ENCODE measurements around the gene FAM221B.

Gene FAM221B

GRCh38 chr9:35783418-35783817 is 45.1 kb downstream of the FAM221B start:
- DNase-seq (ENCODE audit: extremely low read depth, insufficient read length), result no peak
- no peak overlapping the region for H3K4me3 ChIP-seq (replicated peaks; ENCODE audit: low read depth, low read length)
- no peaks in the 10 kb centered on the region for H3K27me3 ChIP-seq (replicated peaks; ENCODE audit: control insufficient read depth, insufficient read depth, low read length)
- H3K36me3 ChIP-seq (ENCODE audit: control insufficient read depth, insufficient read depth, low read length), result peaks cover 3% of the 10 kb centered on the region; the same call in 1 of the 2 replicates
- no peak for TF ChIP-seq CTCF (IDR thresholded peaks at IDR 0.05; ENCODE audit: insufficient read depth, low read length, poor library complexity, severe bottlenecking)

GRCh38 chr9:35781066-35781465 is 47.5 kb downstream of the FAM221B start:
- Histone ChIP-seq H3K4me3 (replicated peaks; ENCODE audit: low read depth, low read length) (no peak overlapping the region), H3K36me3 (ENCODE audit: control insufficient read depth, insufficient read depth, low read length) (peaks cover 3% of the 10 kb centered on the region; the same call in 1 of the 2 replicates), H3K27me3 (replicated peaks; ENCODE audit: control insufficient read depth, insufficient read depth, low read length) (no peaks in the 10 kb centered on the region)
- DNase-seq (ENCODE audit: extremely low read depth, insufficient read length), result no peak
- no peak for TF ChIP-seq CTCF (IDR thresholded peaks at IDR 0.05; ENCODE audit: insufficient read depth, low read length, poor library complexity, severe bottlenecking)

- no peak for TF ChIP-seq CTCF (IDR thresholded peaks at IDR 0.05; ENCODE audit: insufficient read depth, low read length, poor library complexity, severe bottlenecking)
- H3K27me3 ChIP-seq (replicated peaks; ENCODE audit: control insufficient read depth, insufficient read depth, low read length), result no peaks in the 10 kb centered on the region
- H3K36me3 ChIP-seq (ENCODE audit: control insufficient read depth, insufficient read depth, low read length), result no peaks in the 10 kb centered on the region
- no peak overlapping the region for H3K4me3 ChIP-seq (replicated peaks; ENCODE audit: low read depth, low read length)
- no peak for DNase-seq (ENCODE audit: extremely low read depth, insufficient read length)
Observed at GRCh38 chr9:35778496-35778895, 50.0 kb downstream of the FAM221B start.

GRCh38 chr9:35776018-35776417 is 52.5 kb downstream of the FAM221B start:
- no peak overlapping the region for H3K4me3 ChIP-seq (replicated peaks; ENCODE audit: low read depth, low read length)
- no peak for TF ChIP-seq CTCF (IDR thresholded peaks at IDR 0.05; ENCODE audit: insufficient read depth, low read length, poor library complexity, severe bottlenecking)
- H3K36me3 ChIP-seq (ENCODE audit: control insufficient read depth, insufficient read depth, low read length), result no peaks in the 10 kb centered on the region
- H3K27me3 ChIP-seq (replicated peaks; ENCODE audit: control insufficient read depth, insufficient read depth, low read length), result no peaks in the 10 kb centered on the region
- DNase-seq (ENCODE audit: extremely low read depth, insufficient read length), result peak; percentile 32

GRCh38 chr9:35774907-35775635 is 53.5 kb downstream of the FAM221B start:
- H3K27me3 ChIP-seq (replicated peaks; ENCODE audit: control insufficient read depth, insufficient read depth, low read length), result no peaks in the 10 kb centered on the region
- no peak for DNase-seq (ENCODE audit: extremely low read depth, insufficient read length)
- no peak overlapping the region for H3K4me3 ChIP-seq (replicated peaks; ENCODE audit: low read depth, low read length)
- no peak for TF ChIP-seq CTCF (IDR thresholded peaks at IDR 0.05; ENCODE audit: insufficient read depth, low read length, poor library complexity, severe bottlenecking)
- H3K36me3 ChIP-seq (ENCODE audit: control insufficient read depth, insufficient read depth, low read length), result no peaks in the 10 kb centered on the region
